ENCODE measurements around the gene NRAP. TPM values are rescaled to one million over a fixed set of nuclear protein-coding genes. Genes with fewer than 3 reads are reported as not detected.

Gene NRAP
- total RNA-seq, 1 donor from 2014 or later: 0.06 TPM

GRCh38 chr10:113603057-113603777 is 60.6 kb downstream of the NRAP start:
- ATAC-seq (peak; percentile 37), DNase-seq (no peak)
- no peaks in the 10 kb centered on the region for H3K4me1 ChIP-seq
- H3K27ac ChIP-seq: no peak overlapping the region
- peaks cover 13% of the 10 kb centered on the region for H3K27me3 ChIP-seq
- no peak for TF ChIP-seq CTCF (IDR thresholded peaks at IDR 0.05)
- intact Hi-C loops (cut with DNase I): no loop called here
- no peak overlapping the region for H3K4me3 ChIP-seq
- H3K36me3 ChIP-seq: no peaks in the 10 kb centered on the region
- no peaks in the 10 kb centered on the region for H3K9me3 ChIP-seq

GRCh38 chr10:113600569-113600968 is 63.3 kb downstream of the NRAP start:
- intact Hi-C loops (cut with DNase I): no loop called here
- no peak for TF ChIP-seq CTCF (IDR thresholded peaks at IDR 0.05)
- no peaks in the 10 kb centered on the region for H3K4me1 ChIP-seq
- H3K9me3 ChIP-seq: no peaks in the 10 kb centered on the region
- no peaks in the 10 kb centered on the region for H3K36me3 ChIP-seq
- ATAC-seq (no peak), DNase-seq (no peak)
- no peak overlapping the region for H3K27ac ChIP-seq
- H3K27me3 ChIP-seq: peaks cover 6% of the 10 kb centered on the region
- no peak overlapping the region for H3K4me3 ChIP-seq

GRCh38 chr10:113594652-113595051 is 69.2 kb downstream of the NRAP start:
- H3K9me3 ChIP-seq: no peaks in the 10 kb centered on the region
- TF ChIP-seq CTCF (IDR thresholded peaks at IDR 0.05): no peak
- H3K27ac ChIP-seq: no peak overlapping the region
- DNase-seq (no peak), ATAC-seq (no peak)
- H3K27me3 ChIP-seq: no peaks in the 10 kb centered on the region
- intact Hi-C loops (cut with DNase I): no loop called here
- H3K4me1 ChIP-seq: no peaks in the 10 kb centered on the region
- H3K4me3 ChIP-seq: no peak overlapping the region
- H3K36me3 ChIP-seq: no peaks in the 10 kb centered on the region

GRCh38 chr10:113592380-113592779 is 71.5 kb downstream of the NRAP start:
- ATAC-seq (no peak), DNase-seq (no peak)
- intact Hi-C loops (cut with DNase I): no loop called here
- no peak overlapping the region for H3K27ac ChIP-seq
- H3K4me1 ChIP-seq: no peaks in the 10 kb centered on the region
- H3K27me3 ChIP-seq: no peaks in the 10 kb centered on the region
- no peak overlapping the region for H3K4me3 ChIP-seq
- H3K36me3 ChIP-seq: no peaks in the 10 kb centered on the region
- TF ChIP-seq CTCF (IDR thresholded peaks at IDR 0.05): no peak
- no peaks in the 10 kb centered on the region for H3K9me3 ChIP-seq

- Histone ChIP-seq H3K36me3 (no peaks in the 10 kb centered on the region), H3K9me3 (no peaks in the 10 kb centered on the region), H3K27me3 (no peaks in the 10 kb centered on the region), H3K27ac (no peak overlapping the region), H3K4me3 (no peak overlapping the region), H3K4me1 (no peaks in the 10 kb centered on the region)
- ATAC-seq (no peak), DNase-seq (no peak)
- intact Hi-C loops (cut with DNase I): no loop called here
- TF ChIP-seq CTCF (IDR thresholded peaks at IDR 0.05): no peak
These were observed 73.3 kb downstream of the NRAP start for GRCh38 chr10:113590581-113590980.

All from upper lobe of right lung (tissue), 1 donor.